Stimulated activated CD4-positive, alpha-beta T cell treated with anti-CD3 and anti-CD28 coated beads, Interleukin-12 subunit alpha, Interleukin-12 subunit beta, amount 100 ng/mL, for 48 hours (primary cell): ENCODE data around the gene TSHZ1.
"Not testable (repeated sequence)": the region's sequence is repeated elsewhere in the genome, so short reads cannot be mapped to it uniquely, and the experiment has no call there.

Experiments used
- DNase-seq, 3 donors: peaks; one replicate each; pipeline ENCODE4 v3.0.0-alpha.2; 2020; ENCODE audit warnings: low read depth in 2 of 3, low spot score in 1 of 3

The TSHZ1 gene

GRCh38 chr18:75304678-75305557, 94.3 kb downstream of the TSHZ1 start:
- DNase-seq = no peak

GRCh38 chr18:75305984-75306383, 95.4 kb downstream of the TSHZ1 start:
- no peak for DNase-seq

- no peak for DNase-seq
Measured at GRCh38 chr18:75307530-75307929, 96.9 kb downstream of the TSHZ1 start.

GRCh38 chr18:75309564-75309963, 99.0 kb downstream of the TSHZ1 start:
- no peak for DNase-seq

GRCh38 chr18:75314117-75314516, 103.5 kb downstream of the TSHZ1 start:
- no peak for DNase-seq

- DNase-seq = no peak
Measured at GRCh38 chr18:75314606-75315005, 104.0 kb downstream of the TSHZ1 start.

GRCh38 chr18:75316223-75316622, 105.6 kb downstream of the TSHZ1 start:
- DNase-seq = no peak

- DNase-seq = no peak
Measured at GRCh38 chr18:75316826-75317225, 106.2 kb downstream of the TSHZ1 start.

GRCh38 chr18:75317300-75317699, 106.7 kb downstream of the TSHZ1 start:
- DNase-seq = no peak

- no peak for DNase-seq
Measured at GRCh38 chr18:75317703-75318102, 107.1 kb downstream of the TSHZ1 start.

GRCh38 chr18:75319905-75320304, 109.3 kb downstream of the TSHZ1 start:
- no peak for DNase-seq

- no peak for DNase-seq
Measured at GRCh38 chr18:75320506-75320905, 109.9 kb downstream of the TSHZ1 start.

- DNase-seq = no peak
Measured at GRCh38 chr18:75321431-75321830, 110.8 kb downstream of the TSHZ1 start.

- no peak for DNase-seq
Measured at GRCh38 chr18:75322206-75322605, 111.6 kb downstream of the TSHZ1 start.

- DNase-seq = no peak
Measured at GRCh38 chr18:75323821-75324585, 113.4 kb downstream of the TSHZ1 start.

- no peak for DNase-seq
Measured at GRCh38 chr18:75324686-75325257, 114.2 kb downstream of the TSHZ1 start.

- not testable (repeated sequence) for DNase-seq
Measured at GRCh38 chr18:75329753-75330152, 119.2 kb downstream of the TSHZ1 start.

- DNase-seq = no peak
Measured at GRCh38 chr18:75330308-75330707, 119.7 kb downstream of the TSHZ1 start.

- DNase-seq = no peak
Measured at GRCh38 chr18:75334869-75335268, 124.3 kb downstream of the TSHZ1 start.

GRCh38 chr18:75335511-75335910, 124.9 kb downstream of the TSHZ1 start:
- DNase-seq = no peak

GRCh38 chr18:75336767-75337166, 126.2 kb downstream of the TSHZ1 start:
- DNase-seq = no peak

GRCh38 chr18:75337348-75337747, 126.8 kb downstream of the TSHZ1 start:
- DNase-seq = no peak
